Measurements from ENCODE around the gene EIF5B. TPM values are rescaled to one million over a fixed set of nuclear protein-coding genes. Genes with fewer than 3 reads are reported as not detected.
"Not testable (repeated sequence)": the region's sequence is repeated elsewhere in the genome, so short reads cannot be mapped to it uniquely, and the experiment has no call there.

Gene EIF5B
- total and polyA plus RNA-seq, 9 donors: 17.5 to 38.8 (median 30.4) TPM

- Histone ChIP-seq H3K27ac (no peak overlapping the region), H3K36me3 (no peaks in the 10 kb centered on the region), H3K4me3 (no peak overlapping the region), H3K9me3 (no peaks in the 10 kb centered on the region), H3K4me1 (ENCODE audit: insufficient read depth) (peaks cover 2% of the 10 kb centered on the region), H3K27me3 (no peaks in the 10 kb centered on the region)
- intact Hi-C loops (cut with DNase I): no loop called here
- no peak for TF ChIP-seq POLR2A (IDR thresholded peaks at IDR 0.05)
- TF ChIP-seq CTCF (IDR thresholded peaks at IDR 0.05): no peak
- TF ChIP-seq EP300 (IDR thresholded peaks at IDR 0.05): no peak
- DNase-seq: no peak
Measured at GRCh38 chr2:99346218-99346617, 9.0 kb downstream of the EIF5B start.

- H3K9me3 ChIP-seq: no peaks in the 10 kb centered on the region
- DNase-seq: no peak
- intact Hi-C loops (cut with DNase I): no loop called here
- TF ChIP-seq CTCF (IDR thresholded peaks at IDR 0.05): no peak
- no peak for TF ChIP-seq POLR2A (IDR thresholded peaks at IDR 0.05)
- TF ChIP-seq EP300 (IDR thresholded peaks at IDR 0.05): no peak
- H3K4me3 ChIP-seq: no peak overlapping the region
- H3K27ac ChIP-seq: no peak overlapping the region
- 93 to 95% (median 94%) methylated on average over 3 of the region's 3 CpGs for WGBS, 3 donors
- no peaks in the 10 kb centered on the region for H3K27me3 ChIP-seq
- H3K4me1 ChIP-seq (ENCODE audit: insufficient read depth): peaks cover 2% of the 10 kb centered on the region
- no peaks in the 10 kb centered on the region for H3K36me3 ChIP-seq
Measured at GRCh38 chr2:99348173-99348572, 11.0 kb downstream of the EIF5B start.

- TF ChIP-seq CTCF (IDR thresholded peaks at IDR 0.05) (no peak), EP300 (IDR thresholded peaks at IDR 0.05) (no peak)
- Histone ChIP-seq H3K4me3 (no peak overlapping the region), H3K27me3 (no peaks in the 10 kb centered on the region), H3K9me3 (no peaks in the 10 kb centered on the region), H3K4me1 (ENCODE audit: insufficient read depth) (no peaks in the 10 kb centered on the region), H3K27ac (no peak overlapping the region), H3K36me3 (no peaks in the 10 kb centered on the region)
- intact Hi-C loops (cut with DNase I): no loop called here
- no peak for DNase-seq
Measured at GRCh38 chr2:99350194-99350593, 13.0 kb downstream of the EIF5B start.

- no peak overlapping the region for H3K27ac ChIP-seq
- intact Hi-C loops (cut with DNase I): no loop called here
- H3K36me3 ChIP-seq: no peaks in the 10 kb centered on the region
- WGBS, 3 donors: 53 to 73% (median 64%) methylated on average over 1 of the region's 1 CpG
- H3K4me3 ChIP-seq: no peak overlapping the region
- no peaks in the 10 kb centered on the region for H3K27me3 ChIP-seq
- H3K9me3 ChIP-seq: no peaks in the 10 kb centered on the region
- TF ChIP-seq CTCF (IDR thresholded peaks at IDR 0.05) (no peak), POLR2A (IDR thresholded peaks at IDR 0.05) (no peak), EP300 (IDR thresholded peaks at IDR 0.05) (no peak)
- no peaks in the 10 kb centered on the region for H3K4me1 ChIP-seq (ENCODE audit: insufficient read depth)
- no peak for DNase-seq
Measured at GRCh38 chr2:99354070-99354469, 16.9 kb downstream of the EIF5B start.

- H3K9me3 ChIP-seq; H3K27ac ChIP-seq; DNase-seq; H3K36me3 ChIP-seq; H3K4me3 ChIP-seq; H3K4me1 ChIP-seq (ENCODE audit: insufficient read depth); H3K27me3 ChIP-seq; intact Hi-C loops (cut with DNase I): not testable (repeated sequence)
- WGBS, 3 donors: 93 to 96% (median 96%) methylated on average over 8 of the region's 8 CpGs
Measured at GRCh38 chr2:99354825-99355224, 17.6 kb downstream of the EIF5B start.

Data from ovary (tissue), 9 donors.